Measurements from ENCODE around the gene SLC22A7.

Gene SLC22A7

GRCh38 chr6:43297644-43298564 lies at the start of gene SLC22A7:
Gene SLC22A7, plus strand, starts transcription at chr6:43298260. Its CDS starts 99 bp downstream, at chr6:43298359.
- no peak for DNase-seq (ENCODE audit: low read depth)

GRCh38 chr6:43248791-43249190 lies 49.3 kb upstream of the SLC22A7 start:
- DNase-seq (ENCODE audit: low read depth) = no peak

- no peak for DNase-seq (ENCODE audit: low read depth)
These were observed 47.1 kb upstream of the SLC22A7 start for GRCh38 chr6:43250992-43251373.

GRCh38 chr6:43253401-43253800 lies 44.7 kb upstream of the SLC22A7 start:
- no peak for DNase-seq (ENCODE audit: low read depth)

GRCh38 chr6:43254138-43254817 lies 43.8 kb upstream of the SLC22A7 start:
- DNase-seq (ENCODE audit: low read depth) = no peak

GRCh38 chr6:43254846-43255245 lies 43.2 kb upstream of the SLC22A7 start:
- DNase-seq (ENCODE audit: low read depth) = no peak

- no peak for DNase-seq (ENCODE audit: low read depth)
These were observed 42.5 kb upstream of the SLC22A7 start for GRCh38 chr6:43255408-43256054.

GRCh38 chr6:43256670-43257366 lies 41.2 kb upstream of the SLC22A7 start:
- no peak for DNase-seq (ENCODE audit: low read depth)

- no peak for DNase-seq (ENCODE audit: low read depth)
These were observed 40.5 kb upstream of the SLC22A7 start for GRCh38 chr6:43257367-43258145.

GRCh38 chr6:43258180-43258579 lies 39.9 kb upstream of the SLC22A7 start:
- no peak for DNase-seq (ENCODE audit: low read depth)

- DNase-seq (ENCODE audit: low read depth) = no peak
These were observed 39.0 kb upstream of the SLC22A7 start for GRCh38 chr6:43258807-43259686.

GRCh38 chr6:43260791-43261190 lies 37.3 kb upstream of the SLC22A7 start:
- DNase-seq (ENCODE audit: low read depth) = no peak

GRCh38 chr6:43261198-43261597 lies 36.9 kb upstream of the SLC22A7 start:
- no peak for DNase-seq (ENCODE audit: low read depth)

- no peak for DNase-seq (ENCODE audit: low read depth)
These were observed 35.9 kb upstream of the SLC22A7 start for GRCh38 chr6:43262000-43262779.

GRCh38 chr6:43262780-43263313 lies 35.2 kb upstream of the SLC22A7 start:
- DNase-seq (ENCODE audit: low read depth) = no peak

GRCh38 chr6:43263314-43264178 lies 34.5 kb upstream of the SLC22A7 start:
- peak; percentile 40 for DNase-seq (ENCODE audit: low read depth)

- DNase-seq (ENCODE audit: low read depth) = no peak
These were observed 33.4 kb upstream of the SLC22A7 start for GRCh38 chr6:43264599-43265145.

- DNase-seq (ENCODE audit: low read depth) = no peak
These were observed 32.5 kb upstream of the SLC22A7 start for GRCh38 chr6:43265564-43265963.
